ENCODE results near the gene YIPF6.
"Not testable (repeated sequence)": the region's sequence is repeated elsewhere in the genome, so short reads cannot be mapped to it uniquely, and the experiment has no call there.

The YIPF6 gene, protein sequence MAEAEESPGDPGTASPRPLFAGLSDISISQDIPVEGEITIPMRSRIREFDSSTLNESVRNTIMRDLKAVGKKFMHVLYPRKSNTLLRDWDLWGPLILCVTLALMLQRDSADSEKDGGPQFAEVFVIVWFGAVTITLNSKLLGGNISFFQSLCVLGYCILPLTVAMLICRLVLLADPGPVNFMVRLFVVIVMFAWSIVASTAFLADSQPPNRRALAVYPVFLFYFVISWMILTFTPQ

GRCh38 chrX:68498508-68499379, at the start of gene YIPF6:
Gene YIPF6, plus strand, starts transcription at chrX:68499051. Its CDS starts 16 bp downstream, at chrX:68499067.
- peak; percentile 61 for DNase-seq

- DNase-seq: no peak
Observed at GRCh38 chrX:68451720-68452119, 47.1 kb upstream of the YIPF6 start.

DNA sequence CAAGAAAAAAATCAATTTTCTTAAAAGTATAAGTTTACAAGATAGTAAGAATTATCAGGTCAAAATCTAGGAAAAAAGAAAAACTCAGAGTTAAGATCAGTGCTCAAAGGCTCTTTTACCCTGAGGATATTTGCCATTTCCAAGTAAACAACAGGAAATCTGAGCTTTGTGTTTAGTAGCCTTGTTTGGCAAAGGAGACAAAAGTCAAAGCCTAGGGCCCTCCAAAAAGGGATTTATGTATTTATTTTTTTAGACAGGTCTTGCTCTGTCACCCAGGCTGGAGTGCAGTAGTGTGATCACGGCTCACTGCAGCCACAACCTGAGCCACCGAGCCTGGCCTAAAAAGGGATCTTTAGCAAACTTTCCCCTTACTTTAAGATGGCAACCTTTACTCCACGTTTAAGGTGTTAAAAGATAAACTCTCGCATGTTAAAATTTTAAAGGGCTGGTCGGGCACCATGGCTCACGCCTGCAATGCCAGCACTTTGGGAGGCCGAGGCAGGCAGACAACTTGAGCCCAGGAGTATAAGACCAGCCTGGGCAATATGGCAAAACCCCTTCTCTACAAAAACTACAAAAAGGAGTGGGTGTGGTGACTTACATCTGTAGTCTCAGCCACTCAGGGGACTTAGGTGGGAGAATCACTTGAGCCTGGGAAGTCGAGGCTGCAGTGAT, 44.2 kb upstream of the YIPF6 start:
- DNase-seq: no peak

DNA sequence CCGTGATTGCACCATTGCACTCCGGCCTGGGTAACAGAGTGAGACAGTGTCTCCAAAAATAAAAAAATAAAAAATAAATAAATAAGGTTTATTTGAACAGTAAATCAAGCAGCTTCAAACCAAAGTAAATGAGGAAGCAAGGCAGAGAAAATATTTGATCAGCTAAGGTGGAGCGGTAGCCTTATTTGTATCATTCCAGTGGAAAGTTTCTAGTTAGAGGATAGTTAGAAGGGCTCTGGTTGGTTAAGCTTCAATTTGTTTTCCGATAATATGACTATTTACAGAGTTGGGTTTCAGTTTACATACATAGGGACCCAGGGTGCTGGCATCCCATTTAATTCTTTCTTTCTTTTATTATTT, 43.7 kb upstream of the YIPF6 start:
- no peak for DNase-seq

DNA sequence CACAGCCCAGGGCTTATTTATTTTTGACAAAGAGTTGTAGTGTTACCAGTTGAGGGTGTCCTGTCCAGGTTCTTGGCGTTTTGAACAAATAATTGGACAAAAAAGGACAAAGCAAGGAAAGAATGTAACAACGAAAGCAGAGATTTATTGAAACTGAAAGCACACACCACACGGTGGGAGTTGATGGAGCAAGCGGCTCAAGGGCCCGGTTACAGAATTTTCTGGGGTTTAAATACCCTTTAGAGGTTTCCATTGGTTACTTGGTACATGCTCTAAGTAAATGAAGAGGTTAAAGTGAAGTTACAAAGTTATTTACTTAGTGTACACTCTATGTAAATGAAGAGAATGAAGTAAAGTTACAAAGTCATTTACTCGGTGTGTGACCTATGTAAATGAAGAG, 37.8 kb upstream of the YIPF6 start:
- DNase-seq: no peak

DNA sequence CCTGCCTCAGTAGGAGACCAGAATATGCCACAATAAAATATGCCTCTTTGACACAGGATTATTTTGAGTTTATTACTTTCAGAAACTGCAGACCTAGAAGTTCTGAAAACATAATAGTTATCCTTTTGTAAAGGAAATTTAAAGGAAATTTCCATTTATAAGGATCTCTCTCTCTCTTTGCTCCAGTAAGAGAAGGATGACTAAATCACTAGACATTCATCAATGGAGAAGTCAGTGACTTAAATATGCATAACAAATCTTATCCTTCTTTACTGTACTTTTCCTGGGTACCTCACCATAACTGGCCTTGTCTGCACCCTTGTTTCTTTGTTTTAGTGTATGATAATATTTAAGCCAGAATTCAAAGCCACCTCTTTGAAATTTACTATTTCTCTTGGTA, 37.3 kb upstream of the YIPF6 start:
- no peak for DNase-seq

- DNase-seq: no peak
Observed at GRCh38 chrX:68462197-68462596, 36.7 kb upstream of the YIPF6 start.

DNA sequence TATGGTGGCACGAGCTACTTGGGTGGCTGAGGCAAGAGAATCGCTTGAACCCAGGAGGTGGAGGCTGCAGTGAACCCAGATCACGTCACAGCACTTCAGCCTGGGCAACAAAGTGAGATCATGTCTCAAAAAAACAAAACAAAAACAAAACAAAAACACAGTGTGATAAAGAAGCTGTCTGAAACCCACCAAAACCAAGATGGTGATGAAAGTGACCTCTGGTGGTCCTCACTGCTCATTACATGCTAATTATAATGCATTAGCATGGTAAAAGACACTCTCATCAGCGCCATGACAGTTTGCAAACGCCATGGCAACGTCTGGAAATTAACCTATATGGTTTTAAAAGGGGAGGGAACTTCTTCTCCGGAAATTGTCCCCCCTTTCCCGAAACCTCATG, 36.2 kb upstream of the YIPF6 start:
- no peak for DNase-seq

DNA sequence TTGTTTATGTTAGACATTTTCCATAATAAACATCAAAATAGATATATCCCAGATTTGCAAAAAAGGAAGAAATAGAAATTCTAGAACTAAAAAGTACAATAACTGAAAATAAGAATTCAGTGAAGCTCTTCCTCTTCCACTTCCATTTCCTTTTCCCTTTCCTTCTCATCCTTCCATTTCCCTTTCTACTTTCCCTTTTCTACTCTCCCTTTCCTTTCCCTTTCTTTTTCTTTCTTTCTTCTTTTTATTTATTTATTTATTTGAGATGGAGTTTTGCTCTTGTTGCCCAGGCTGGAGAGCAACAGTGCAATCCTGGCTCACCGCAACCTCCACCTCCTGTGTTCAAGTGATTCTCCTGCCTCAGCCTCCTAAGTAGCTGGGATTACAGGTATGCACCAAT, 35.0 kb upstream of the YIPF6 start:
- DNase-seq: no peak

DNA sequence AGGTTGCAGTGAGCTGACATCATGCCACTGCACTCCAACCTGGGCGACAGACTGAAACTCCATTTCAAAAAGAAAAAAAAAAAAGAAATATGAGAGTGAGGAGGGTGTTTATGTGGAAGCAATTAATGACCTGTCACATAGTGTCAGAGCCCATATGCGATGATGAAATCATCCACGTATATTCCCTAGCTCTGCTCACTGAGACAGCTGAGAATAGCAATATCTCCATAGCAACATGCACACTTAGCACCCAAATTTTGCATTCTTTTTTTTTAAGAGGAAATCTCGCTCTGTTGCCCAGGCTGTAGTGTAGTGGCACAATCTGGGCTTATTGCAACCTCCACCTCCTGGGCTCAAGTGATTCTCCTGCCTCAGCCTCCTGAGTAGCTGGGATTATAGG, 34.1 kb upstream of the YIPF6 start:
- no peak for DNase-seq

- DNase-seq: no peak
Observed at GRCh38 chrX:68480969-68481368, 17.9 kb upstream of the YIPF6 start.

DNA sequence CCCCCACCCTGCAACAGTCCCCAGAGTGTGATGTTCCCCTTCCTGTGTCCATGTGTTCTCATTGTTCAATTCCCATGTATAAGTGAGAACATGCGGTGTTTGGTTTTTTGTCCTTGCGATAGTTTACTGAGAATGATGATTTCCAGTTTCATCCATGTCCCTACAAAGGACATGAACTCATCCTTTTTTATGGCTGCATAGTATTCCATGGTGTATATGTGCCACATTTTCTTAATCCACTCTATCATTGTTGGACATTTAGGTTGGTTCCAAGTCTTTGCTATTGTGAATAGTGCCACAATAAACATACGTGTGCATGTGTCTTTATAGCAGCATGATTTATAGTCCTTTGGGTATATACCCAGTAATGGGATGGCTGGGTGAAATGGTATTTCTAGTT, 12.7 kb upstream of the YIPF6 start:
- not testable (repeated sequence) for DNase-seq

- no peak for DNase-seq
Observed at GRCh38 chrX:68487254-68487653, 11.6 kb upstream of the YIPF6 start.

DNA sequence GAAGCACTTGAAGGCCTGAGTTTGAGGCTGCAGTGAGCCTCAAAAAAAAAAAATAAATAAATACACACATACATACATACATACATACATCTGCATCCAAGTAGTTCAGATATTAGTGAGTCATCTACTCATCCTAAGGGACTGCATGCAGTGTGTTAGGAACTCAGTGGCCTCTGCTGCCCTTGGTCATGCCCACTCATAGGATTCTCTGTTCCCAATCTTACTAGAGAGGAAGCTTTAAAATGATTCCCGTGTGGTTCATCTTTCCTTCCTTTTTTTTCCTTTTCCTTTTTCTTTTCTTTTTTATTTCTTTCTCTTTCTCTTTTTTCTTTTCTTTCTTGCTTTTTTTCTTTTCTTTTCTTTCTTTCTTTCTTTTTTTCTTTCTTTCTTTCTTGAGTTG, 10.9 kb upstream of the YIPF6 start:
- no peak for DNase-seq

DNA sequence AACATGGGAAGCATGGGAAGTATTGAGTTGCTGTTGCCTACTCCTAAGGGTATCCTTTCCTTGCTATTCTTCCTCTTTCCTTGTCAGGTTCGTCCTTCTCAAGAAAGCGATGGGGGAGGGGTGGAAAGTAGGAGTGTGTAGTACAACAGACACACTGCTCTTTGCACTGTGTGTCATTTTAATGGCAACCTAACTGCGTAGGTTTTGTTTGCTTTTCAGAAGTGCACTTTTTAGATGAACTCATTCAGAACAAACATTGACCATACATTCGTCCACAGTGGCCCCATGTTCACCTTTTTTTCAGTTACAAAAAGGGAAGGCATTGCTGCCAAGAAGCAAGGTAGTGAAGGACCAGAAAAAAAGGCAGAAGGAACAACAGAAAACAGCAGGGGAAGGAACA, 10.2 kb upstream of the YIPF6 start:
- no peak for DNase-seq

DNA sequence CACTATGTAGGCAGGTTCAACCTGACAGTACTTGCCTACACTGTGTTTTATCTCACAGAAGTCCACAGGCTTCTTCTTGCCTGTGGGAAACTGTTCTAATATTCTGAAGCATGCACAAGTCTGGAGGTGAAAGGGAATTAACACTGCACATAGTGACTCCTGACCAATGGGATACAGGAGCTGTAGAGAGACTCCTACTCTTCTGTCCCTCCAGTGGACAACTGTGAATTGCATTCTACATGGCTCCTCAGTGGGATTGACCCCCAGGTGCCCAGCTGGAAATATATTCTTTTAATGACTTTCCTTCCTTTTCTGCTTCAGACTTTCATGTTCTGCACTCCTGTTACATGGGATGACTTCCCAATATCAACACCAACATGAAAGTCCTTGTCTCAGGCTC, 8.2 kb upstream of the YIPF6 start:
- DNase-seq: no peak

DNA sequence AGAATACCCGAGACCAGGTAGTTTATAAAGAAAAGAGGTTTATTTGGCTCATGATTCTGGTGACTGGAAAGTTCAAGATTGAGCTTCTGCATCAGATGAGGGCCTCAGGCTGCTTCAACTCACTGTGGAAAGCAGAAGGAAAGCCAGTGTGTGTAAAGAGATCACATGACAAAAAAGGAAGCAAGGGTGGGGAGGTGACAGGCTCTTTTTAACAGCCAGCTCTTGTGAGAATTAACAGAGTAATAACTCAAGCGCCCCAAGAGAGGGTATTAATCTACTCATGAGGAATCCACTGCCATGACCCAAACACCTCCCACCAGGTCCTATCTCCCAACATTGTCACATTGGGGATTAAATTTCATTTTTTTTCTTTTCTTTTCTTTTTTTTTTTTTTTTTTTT, 6.3 kb upstream of the YIPF6 start:
- no peak for DNase-seq

DNA sequence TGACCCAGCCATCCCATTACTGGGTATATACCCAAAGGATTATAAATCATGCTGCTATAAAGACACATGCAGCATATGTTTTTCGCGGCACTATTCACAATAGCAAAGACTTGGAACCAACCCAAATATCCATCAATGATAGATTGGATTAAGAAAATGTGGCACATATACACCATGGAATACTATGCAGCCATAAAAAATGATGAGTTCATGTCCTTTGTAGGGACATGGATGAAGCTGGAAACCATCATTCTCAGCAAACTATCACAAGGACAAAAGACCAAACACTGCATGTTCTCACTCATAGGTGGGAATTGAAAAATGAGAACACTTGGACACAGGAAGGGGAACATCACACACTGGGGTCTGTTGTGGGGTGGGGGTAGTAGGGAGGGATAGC, 5.1 kb upstream of the YIPF6 start:
- DNase-seq: not testable (repeated sequence)

GRCh38 chrX:68498044-68498507, 775 bp upstream of the YIPF6 start:
- no peak for DNase-seq

DNA sequence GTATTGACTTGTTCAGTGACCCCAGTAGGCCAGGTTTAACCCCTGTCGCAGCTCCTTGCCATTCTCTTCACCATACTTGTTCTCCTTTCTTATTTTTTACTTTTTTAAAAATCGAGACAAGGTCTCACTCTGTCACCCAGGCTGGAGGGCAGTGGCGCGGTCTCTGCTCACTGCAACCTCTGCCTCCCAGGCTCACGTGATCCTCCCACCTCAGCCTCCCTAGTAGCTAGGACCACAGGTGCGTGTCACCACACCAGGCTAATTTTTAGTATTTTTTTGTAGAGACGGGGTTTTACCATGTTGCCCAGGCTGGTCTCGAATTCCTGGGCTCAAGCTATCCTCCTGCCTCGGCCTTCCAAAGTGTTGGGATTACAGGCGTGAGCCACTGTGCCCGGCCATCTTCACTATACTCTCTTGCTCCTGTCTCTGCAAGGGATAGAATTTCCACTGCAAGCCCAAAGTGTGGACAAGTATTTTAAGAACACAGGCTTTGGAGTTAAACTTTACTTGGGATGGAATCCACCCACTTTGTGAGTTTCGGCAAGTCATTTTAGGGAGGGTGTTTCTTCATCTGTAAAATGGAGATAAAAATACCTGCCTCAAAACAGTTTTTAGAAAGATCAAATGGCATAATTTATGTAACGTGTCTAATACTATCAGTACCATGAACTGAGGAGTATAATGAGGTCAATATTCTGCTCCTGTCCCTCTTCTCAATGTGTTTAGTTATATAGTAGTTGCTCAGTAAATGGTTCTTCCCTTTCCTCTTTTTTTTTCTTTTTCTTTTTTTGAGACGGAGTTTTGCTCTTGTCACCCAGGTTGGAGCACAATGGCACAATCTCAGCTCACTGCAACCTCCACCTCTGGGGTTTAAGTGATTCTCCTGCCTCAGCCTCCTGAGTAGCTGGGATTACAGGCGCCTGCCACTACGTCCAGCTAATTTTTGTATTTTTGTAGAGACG, 973 bp downstream of the YIPF6 start:
- DNase-seq: no peak

DNA sequence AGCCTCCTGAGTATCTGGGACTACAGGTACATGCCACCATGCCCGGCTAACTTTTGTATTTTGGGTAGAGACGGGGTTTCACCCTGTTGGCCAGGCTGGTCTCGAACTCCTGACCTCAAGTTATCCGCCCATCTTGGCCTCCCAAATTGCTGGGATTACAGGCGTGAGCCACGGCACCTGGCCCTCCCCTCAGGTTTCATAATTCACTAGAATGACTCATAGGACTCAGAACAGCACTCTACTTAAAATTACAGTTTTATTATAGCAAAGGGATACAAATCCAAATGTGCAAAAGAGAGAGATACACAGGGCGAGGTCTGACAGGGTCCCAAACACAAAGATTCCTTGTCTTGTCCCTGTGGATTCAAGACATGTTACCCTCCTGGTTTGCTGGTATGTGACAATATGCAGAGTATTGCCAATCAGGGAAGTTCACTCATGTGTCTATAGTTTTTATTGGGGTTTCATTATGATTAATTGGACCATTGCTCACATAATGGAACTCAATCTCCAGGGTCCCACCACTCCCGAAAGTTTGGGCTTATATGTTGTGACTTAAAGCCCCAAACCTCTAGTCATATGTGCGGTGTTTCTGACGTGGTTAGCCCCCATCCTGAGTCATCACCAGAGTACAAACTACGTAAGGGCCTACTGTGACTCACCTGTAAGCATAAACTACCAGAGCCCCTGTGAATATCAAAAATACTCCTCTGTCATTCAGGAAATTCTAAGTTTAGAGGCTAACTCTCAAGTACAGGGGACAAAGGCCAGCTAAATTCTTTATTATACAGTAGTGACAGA, 5.2 kb downstream of the YIPF6 start:
- no peak for DNase-seq

DNA sequence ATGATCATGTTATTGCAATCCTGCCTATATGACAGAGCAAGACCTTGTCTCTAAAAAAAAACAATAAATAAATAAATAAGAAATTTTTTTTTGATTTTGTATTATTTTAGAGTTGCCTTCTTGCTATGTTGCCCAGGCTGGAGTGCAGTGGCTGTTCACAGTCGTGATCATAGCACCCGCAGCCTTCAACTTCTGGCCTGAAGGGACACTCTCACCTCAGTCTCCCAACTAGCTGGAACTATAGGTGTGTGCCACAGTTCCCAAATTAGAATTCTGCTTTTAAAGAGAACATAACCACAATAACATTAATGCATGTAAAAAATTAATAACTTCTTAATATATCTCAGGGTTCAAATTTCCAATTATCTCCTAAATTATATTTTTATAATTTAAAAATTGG, 7.8 kb downstream of the YIPF6 start:
- no peak for DNase-seq
